Prostate gland (tissue), 2 donors: Measurements from ENCODE around the gene EOGT. TPM values are rescaled to one million over a fixed set of nuclear protein-coding genes. Genes with fewer than 3 reads are reported as not detected.

Source experiments
- DNase-seq: peaks from one replicate; pipeline ENCODE4 v3.0.0-alpha.2; 2019; ENCODE audit warnings: low spot score
- H3K27ac ChIP-seq, 2 donors: fragments of 200-600 bp; sonication (generic); 2 replicates each; pipeline ENCODE4 v1.5.1; 2017 to 2019
- H3K27me3 ChIP-seq: fragments of 200-600 bp; sonication (generic); replicated peaks from 2 replicates; pipeline ENCODE4 v1.5.1; 2019; ENCODE audit not compliant: insufficient read depth
- H3K36me3 ChIP-seq, 2 donors: fragments of 200-600 bp; sonication (generic); 1 replicate in 1 of 2; 2 replicates in 1 of 2; pipeline versions ENCODE4 v1.5.1 to v1.8.1; 2017 to 2019
- H3K4me1 ChIP-seq: fragments of 200-600 bp; sonication (generic); replicated peaks from 2 replicates; pipeline ENCODE4 v1.5.1; 2019
- H3K4me3 ChIP-seq, 2 donors: fragments of 200-600 bp; sonication (generic); 2 replicates each; pipeline ENCODE4 v1.5.1; 2017 to 2019
- H3K9me3 ChIP-seq: fragments of 200-600 bp; sonication (generic); 2 replicates; pipeline ENCODE4 v1.5.1; 2017
- CTCF ChIP-seq, 4 experiments: fragments of 200-600 bp in 2 of 4; fragments of 450-650 bp in 2 of 4; sonication (generic) in 2 of 4; IDR thresholded peaks; 1 replicate in 3 of 4; 2 replicates in 1 of 4; pipeline ENCODE4 v1.5.1; 2016 to 2019; ENCODE audit warnings: antibody characterized with exemption in 4 of 4, mild to moderate bottlenecking in 2 of 4, moderate library complexity in 2 of 4
- POLR2A ChIP-seq: fragments of 450-650 bp; IDR thresholded peaks from one replicate; pipeline ENCODE4 v1.6.1; 2016; ENCODE audit warnings: antibody characterized with exemption, mild to moderate bottlenecking
- POLR2AphosphoS5 ChIP-seq: sonication (generic); formaldehyde crosslinking; IDR thresholded peaks from one replicate; pipeline ENCODE4 v1.6.1; 2017; ENCODE audit warnings: antibody characterized with exemption
- WGBS: methylation state at CpG from one replicate; pipeline ENCODE4 v1.1.5; 2018; 5-methylcytosine and 5-hydroxymethylcytosine counted together
- intact Hi-C: fragments of 100-400 bp; cut with DNase I; formaldehyde crosslinking; loops from one replicate; pipeline ENCODE4 v1.14.2; 2022
- total RNA-seq, 2 donors: library from RNA; depleted of rRNA; stranded (reverse); fragments of >200 nt; gene quantifications; one replicate each; pipeline ENCODE4 v1.1.0, GENCODE V29; 2016

Gene EOGT
- total RNA-seq, 2 donors from 2014 or later = 40.4 to 42.8 TPM

DNA sequence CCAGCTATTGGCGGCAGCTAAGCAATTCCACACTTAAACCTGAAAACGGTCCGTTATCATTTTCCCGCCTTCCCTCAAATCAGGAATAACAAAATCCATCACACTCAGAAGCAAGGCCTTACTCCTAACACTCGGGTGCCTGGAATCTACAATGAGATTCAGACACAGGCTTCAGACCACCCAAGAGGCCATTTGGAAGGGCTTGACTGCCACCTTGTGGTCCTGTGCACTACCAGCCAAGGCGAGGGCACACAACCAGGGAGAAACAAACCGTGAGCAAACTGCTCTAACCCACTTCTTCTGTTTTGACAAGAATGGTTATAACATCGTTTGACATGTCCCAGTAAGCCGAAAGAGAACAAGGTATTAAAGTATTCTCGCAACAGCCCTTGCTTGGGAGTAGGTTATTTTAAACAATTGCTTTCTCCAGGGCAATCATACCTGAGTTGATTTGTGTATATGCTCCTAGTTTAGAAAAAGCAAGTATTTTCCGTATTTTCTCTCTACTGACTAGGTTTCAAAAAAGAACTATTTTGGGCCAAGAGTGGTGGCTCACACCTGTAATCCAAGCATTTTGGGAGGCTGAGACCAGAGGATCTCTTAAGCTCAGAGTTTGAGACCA is 41.0 kb downstream of the EOGT start:
- TF ChIP-seq POLR2A = no peak
- TF ChIP-seq CTCF (IDR thresholded peaks at IDR 0.05) = peak in 3 of 4 experiments; percentile 55 to 60 (median 59)
- 34% methylated on average over 11 of the region's 11 CpGs for WGBS

GRCh38 chr3:68964694-68965093 is 48.8 kb downstream of the EOGT start:
- no peak overlapping the region for H3K4me3 ChIP-seq
- whole genome bisulfite sequencing = 85% methylated on average over 2 of the region's 2 CpGs
- no peak overlapping the region for H3K27ac ChIP-seq
- H3K27me3 ChIP-seq = peaks cover 2% of the 10 kb centered on the region
- intact Hi-C loops = no loop called here
- no peak for DNase-seq
- no peaks in the 10 kb centered on the region for H3K4me1 ChIP-seq
- TF ChIP-seq POLR2AphosphoS5 (no peak), CTCF (IDR thresholded peaks at IDR 0.05) (no peak), POLR2A (no peak)
- H3K9me3 ChIP-seq = no peaks in the 10 kb centered on the region
- no peaks in the 10 kb centered on the region for H3K36me3 ChIP-seq

More for the DNA sequence above, 41.0 kb downstream of the EOGT start:
- Histone ChIP-seq H3K27ac (no peak overlapping the region), H3K4me3 (no peak overlapping the region), H3K9me3 (no peaks in the 10 kb centered on the region), H3K36me3 (no peaks in the 10 kb centered on the region), H3K27me3 (no peaks in the 10 kb centered on the region), H3K4me1 (no peaks in the 10 kb centered on the region)
- intact Hi-C loops = no loop called here
- DNase-seq = peak; percentile 23

DNA sequence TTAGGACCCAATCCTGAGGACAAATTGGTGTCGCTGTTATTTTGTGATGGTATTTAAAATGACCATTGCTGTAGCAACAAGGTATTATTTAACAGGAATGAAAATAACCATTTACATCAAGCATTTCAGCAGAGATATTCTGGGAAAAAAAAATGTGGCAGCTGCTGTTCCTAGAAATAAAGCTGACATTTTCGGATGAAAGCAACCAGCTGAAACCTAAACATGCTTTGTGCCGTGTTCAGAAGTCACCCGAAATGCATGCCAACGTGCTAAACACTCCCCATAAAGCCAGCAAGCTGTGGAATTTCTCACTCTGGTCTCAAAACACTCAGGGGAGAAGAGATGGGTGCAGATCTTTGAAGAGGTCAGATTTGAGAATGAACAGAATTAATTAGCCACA is 49.6 kb downstream of the EOGT start:
- 41% methylated on average over 5 of the region's 5 CpGs for WGBS
- Histone ChIP-seq H3K4me3 (no peak overlapping the region), H3K4me1 (no peaks in the 10 kb centered on the region), H3K36me3 (no peaks in the 10 kb centered on the region), H3K27ac (no peak overlapping the region), H3K9me3 (no peaks in the 10 kb centered on the region), H3K27me3 (peaks cover 2% of the 10 kb centered on the region)
- TF ChIP-seq POLR2A (no peak), CTCF (IDR thresholded peaks at IDR 0.05) (no peak), POLR2AphosphoS5 (no peak)
- intact Hi-C loops = no loop called here
- DNase-seq = no peak

GRCh38 chr3:68963376-68963775 is 50.1 kb downstream of the EOGT start:
- DNase-seq = no peak
- Histone ChIP-seq H3K4me3 (no peak overlapping the region), H3K36me3 (no peaks in the 10 kb centered on the region), H3K9me3 (no peaks in the 10 kb centered on the region), H3K4me1 (no peaks in the 10 kb centered on the region), H3K27ac (no peak overlapping the region), H3K27me3 (peaks cover 2% of the 10 kb centered on the region)
- no peak for TF ChIP-seq CTCF (IDR thresholded peaks at IDR 0.05)
- no peak for TF ChIP-seq POLR2AphosphoS5
- no peak for TF ChIP-seq POLR2A
- intact Hi-C loops = no loop called here

DNA sequence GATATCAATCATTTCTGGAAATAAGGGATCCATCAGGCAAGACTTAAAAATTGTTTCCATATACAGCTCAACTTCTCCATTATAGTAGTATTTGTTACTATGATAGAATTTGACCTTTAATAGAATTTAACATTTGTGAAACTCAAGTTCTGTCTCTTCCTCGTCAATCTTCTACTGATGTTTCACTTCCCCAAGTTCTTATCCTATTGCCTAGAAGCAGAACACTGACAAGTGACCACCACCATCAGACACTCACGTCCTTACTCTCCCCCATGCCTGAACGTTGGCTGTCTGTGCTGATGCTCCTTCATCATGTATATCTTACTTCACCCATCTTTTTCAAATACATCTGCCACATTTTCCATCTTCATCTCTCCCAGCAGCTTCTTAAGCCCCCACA is 54.6 kb downstream of the EOGT start:
- no peak for DNase-seq
- no peaks in the 10 kb centered on the region for H3K36me3 ChIP-seq
- no peak overlapping the region for H3K4me3 ChIP-seq
- WGBS = 54% methylated on average over 3 of the region's 3 CpGs
- intact Hi-C loops = no loop called here
- no peaks in the 10 kb centered on the region for H3K9me3 ChIP-seq
- H3K4me1 ChIP-seq = no peaks in the 10 kb centered on the region
- no peak overlapping the region for H3K27ac ChIP-seq
- H3K27me3 ChIP-seq = peaks cover 2% of the 10 kb centered on the region
- TF ChIP-seq POLR2A (no peak), CTCF (IDR thresholded peaks at IDR 0.05) (no peak), POLR2AphosphoS5 (no peak)
